GM12878 (cell line): ENCODE measurements around the gene UNC93A. TPM values are rescaled to one million over a fixed set of nuclear protein-coding genes. Genes with fewer than 3 reads are reported as not detected.
"Not testable (repeated sequence)": the region's sequence is repeated elsewhere in the genome, so short reads cannot be mapped to it uniquely, and the experiment has no call there.

Source experiments
- ATAC-seq: fragments of 200-7000 bp; cut with Tn5 transposase; 3 replicates; pipeline ENCODE4 v1.9.1; 2020; ENCODE audit warnings: mild to moderate bottlenecking, moderate library complexity
- BruUV-seq: library from RNA; stranded (reverse); fragments of 400-500 nt; replicated peaks from 2 replicates; lab custom pipeline; 2021; lab: Mats Ljungman, UMichigan
- CTCF ChIA-PET: fragments of 300-600 bp; sonication (Branson Sonifier 250); formaldehyde crosslinking; extraction: SDS; loops from one replicate; lab custom pipeline; 2021; ENCODE audit warnings: inconsistent platforms; lab: Yijun Ruan, JAX
- POLR2A ChIA-PET: fragments of 350-600 bp; formaldehyde crosslinking; extraction: SDS; loops from one replicate; lab custom pipeline; 2021; ENCODE audit warnings: inconsistent platforms; lab: Charles Lee
- RAD21 ChIA-PET: fragments of 300-600 bp; sonication (Branson Sonifier 250); formaldehyde crosslinking; loops from one replicate; lab custom pipeline; 2023; ENCODE audit warnings: antibody characterized with exemption; ENCODE audit not compliant: unreplicated experiment; lab: Charles Lee
- SMC1A ChIA-PET: fragments of 300-600 bp; sonication (Branson Sonifier 250); formaldehyde crosslinking; loops from one replicate; lab custom pipeline; 2023; ENCODE audit not compliant: unreplicated experiment, uncharacterized antibody; lab: Charles Lee
- DNase-seq: peaks from one replicate; pipeline ENCODE4 v3.0.0-alpha.2; 2011; ENCODE audit warnings: low read depth, low spot score
- FAIRE-seq: peaks from 3 replicates; lab custom pipeline; 2011; peaks lifted over from hg19 to GRCh38; lab: Jason Lieb, UNC
- H2AFZ ChIP-seq: 2 replicates; pipeline ENCODE4 v1.6.0; 2011; ENCODE audit warnings: low read depth, low read length, control low read depth; ENCODE audit not compliant: control insufficient read depth
- H3K27ac ChIP-seq: 2 replicates; pipeline ENCODE4 v1.5.1; 2011; ENCODE audit warnings: control low read depth; ENCODE audit not compliant: control insufficient read depth, insufficient read depth
- H3K27me3 ChIP-seq, 2 experiments: replicated peaks in 1 of 2; 2 replicates each; pipeline versions ENCODE4 v1.6.0 to v1.6.1; 2011; ENCODE audit warnings: low read length in 1 of 2; ENCODE audit not compliant: control insufficient read depth in 2 of 2, insufficient read depth in 2 of 2
- H3K36me3 ChIP-seq, 2 experiments: 2 replicates each; pipeline ENCODE4 v1.5.1; 2011; ENCODE audit warnings: low read length in 1 of 2; ENCODE audit not compliant: control insufficient read depth in 2 of 2, insufficient read depth in 2 of 2
- H3K4me1 ChIP-seq: 2 replicates; pipeline ENCODE4 v1.6.1; 2011; ENCODE audit warnings: mild to moderate bottlenecking, low read length, moderate library complexity, mixed read lengths; ENCODE audit not compliant: control insufficient read depth, insufficient read depth
- H3K4me2 ChIP-seq: 2 replicates; pipeline ENCODE4 v1.6.0; 2011; ENCODE audit warnings: control low read depth; ENCODE audit not compliant: control insufficient read depth, insufficient read depth
- H3K4me3 ChIP-seq: fragments of 200-600 bp; sonication (generic); 2 replicates; pipeline ENCODE4 v1.5.1; 2016
- H3K79me2 ChIP-seq: 2 replicates; pipeline ENCODE4 v1.6.0; 2011; ENCODE audit warnings: low read length; ENCODE audit not compliant: control insufficient read depth, insufficient read depth
- H3K9ac ChIP-seq: 2 replicates; pipeline ENCODE4 v1.8.0; 2011; ENCODE audit warnings: low read length, control low read depth, mixed read lengths; ENCODE audit not compliant: control insufficient read depth, insufficient read depth
- H3K9me3 ChIP-seq: replicated peaks from 3 replicates; pipeline ENCODE4 v1.5.1; 2011; ENCODE audit warnings: mild to moderate bottlenecking, low read length; ENCODE audit not compliant: control insufficient read depth, insufficient read depth
- H4K20me1 ChIP-seq: 2 replicates; pipeline ENCODE4 v1.6.0; 2011; ENCODE audit not compliant: control insufficient read depth, insufficient read depth
- ATF7 ChIP-seq: fragments of 450-650 bp; IDR thresholded peaks from 2 replicates; pipeline ENCODE4 v1.6.1; 2016; ENCODE audit warnings: low read depth, mild to moderate bottlenecking
- CBX5 ChIP-seq: sonication (generic); IDR thresholded peaks from 2 replicates; pipeline ENCODE4 v1.6.1; 2016; ENCODE audit warnings: low read depth, moderate library complexity, mild to moderate bottlenecking, inconsistent platforms
- CHD1 ChIP-seq: IDR thresholded peaks from 2 replicates; pipeline ENCODE4 v1.6.1; 2012; ENCODE audit warnings: low read depth, low read length, improper control_type of control experiment
- EED ChIP-seq: sonication (generic); IDR thresholded peaks from 2 replicates; pipeline ENCODE4 v1.6.1; 2016; ENCODE audit warnings: antibody characterized with exemption, low read depth
- HDAC6 ChIP-seq: fragments of 200-600 bp; sonication (generic); IDR thresholded peaks from one replicate; pipeline ENCODE4 v1.8.0; 2017; ENCODE audit warnings: antibody characterized with exemption; ENCODE audit not compliant: unreplicated experiment
- JUND ChIP-seq: IDR thresholded peaks from 2 replicates; pipeline ENCODE4 v1.6.1; 2012; ENCODE audit warnings: low read depth, mild to moderate bottlenecking, low read length, improper control_type of control experiment, moderate library complexity
- KLF5 ChIP-seq: fragments of 450-650 bp; IDR thresholded peaks from 2 replicates; pipeline ENCODE4 v1.6.1; 2014; ENCODE audit warnings: mild to moderate bottlenecking; ENCODE audit not compliant: partially characterized antibody
- SIX5 ChIP-seq: IDR thresholded peaks from 2 replicates; pipeline ENCODE4 v1.6.1; 2011; ENCODE audit warnings: mild to moderate bottlenecking, low read depth, low read length, moderate library complexity; ENCODE audit not compliant: severe bottlenecking
- SREBF1 ChIP-seq: IDR thresholded peaks from 2 replicates; pipeline ENCODE4 v1.6.1; 2012; ENCODE audit warnings: mild to moderate bottlenecking, low read length
- TAF1 ChIP-seq: IDR thresholded peaks from 2 replicates; pipeline ENCODE4 v1.6.1; 2011; ENCODE audit warnings: mild to moderate bottlenecking, low read depth, low read length, borderline replicate concordance
- YBX1 ChIP-seq: fragments of 450-650 bp; IDR thresholded peaks from 2 replicates; pipeline ENCODE4 v1.6.1; 2016; ENCODE audit warnings: antibody characterized with exemption
- YY1 ChIP-seq: IDR thresholded peaks from 2 replicates; pipeline ENCODE4 v1.6.1; 2011; ENCODE audit warnings: low read depth, mild to moderate bottlenecking, low read length
- WGBS: methylation state at CpG from one replicate; pipeline ENCODE4 v1.1.6; 2016; ENCODE audit warnings: low lambda C conversion rate; ENCODE audit not compliant: insufficient replicate concordance, insufficient coverage; ENCODE audit errors: missing lambda C conversion rate; 5-methylcytosine and 5-hydroxymethylcytosine counted together
- in situ Hi-C: fragments of 300-500 bp; cut with MboI; formaldehyde crosslinking; loops from 9 replicates; pipeline ENCODE4 v1.14.3; 2018; ENCODE audit warnings: mixed read lengths
- intact Hi-C: fragments of 100-400 bp; cut with micrococcal nuclease; formaldehyde crosslinking; loops from one replicate; pipeline ENCODE4 v1.14.2; 2022; ENCODE audit not compliant: unreplicated experiment
- polyA plus RNA-seq, 11 experiments: library from polyadenylated mRNA; depleted of rRNA in 4 of 11; unstranded in 6 of 11; stranded (reverse) in 5 of 11; fragments of >200 nt; fragmentation: Nextera tagmentation in 4 of 11; fragmentation: Illumina TruSeq in 1 of 11; extraction: Ambion mirVana in 4 of 11; extraction: Trizol in 1 of 11; gene quantifications; 1 replicate in 1 of 11; 2 replicates in 10 of 11; pipeline versions ENCODE4 v1.2.1 to v1.2.3, GENCODE V29; 2011 to 2016; ENCODE audit warnings: inconsistent platforms in 2 of 11, missing spikeins in 2 of 11, low read depth in 1 of 11
- total RNA-seq, 4 experiments: library from RNA; depleted of rRNA in 3 of 4; stranded (reverse); fragments of >200 nt in 3 of 4; fragmentation: Illumina TruSeq in 1 of 4; extraction: Trizol in 1 of 4; gene quantifications; 2 replicates each; pipeline versions ENCODE4 v1.2.1 to v1.2.3, GENCODE V29; 2013 to 2021
- TF ChIP-seq, protein P1 (sequence below): IDR thresholded peaks from 2 replicates; pipeline ENCODE4 v1.6.1; 2012; ENCODE audit warnings: mild to moderate bottlenecking, low read depth, low read length

The UNC93A gene
- total and polyA plus RNA-seq, 10 of the 15 experiments (the other 5 are each of a cell fraction or from before 2014, with no cell fraction given): 0.37 TPM; not detected in 9

DNA sequence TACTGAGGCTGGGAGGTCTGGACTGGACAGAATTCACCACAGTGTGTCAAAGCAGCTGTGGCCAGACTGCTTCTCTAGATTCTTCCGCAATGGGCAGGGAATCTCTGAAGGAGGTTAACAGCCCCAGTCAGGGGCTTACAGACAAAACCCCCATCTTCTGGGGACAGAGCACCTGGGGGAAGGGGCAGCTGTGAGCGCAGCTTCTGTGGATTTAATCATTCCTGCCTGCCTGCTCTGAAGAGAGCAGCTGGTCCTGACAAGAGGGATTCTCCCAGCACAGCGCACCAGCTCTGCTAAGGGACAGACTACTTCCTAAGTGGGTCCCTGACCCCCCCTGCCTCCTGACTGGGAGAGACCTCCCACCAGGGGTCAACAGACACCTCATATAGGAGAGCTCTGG, 32.5 kb upstream of the UNC93A start:
- TF ChIP-seq YBX1 (no peak), EED (no peak), HDAC6 (no peak), CBX5 (no peak), JUND (no peak), SREBF1 (no peak), SIX5 (no peak), KLF5 (no peak), ATF7 (no peak), CHD1 (no peak), TAF1 (no peak), YY1 (no peak)
- TF ChIP-seq, protein P1, sequence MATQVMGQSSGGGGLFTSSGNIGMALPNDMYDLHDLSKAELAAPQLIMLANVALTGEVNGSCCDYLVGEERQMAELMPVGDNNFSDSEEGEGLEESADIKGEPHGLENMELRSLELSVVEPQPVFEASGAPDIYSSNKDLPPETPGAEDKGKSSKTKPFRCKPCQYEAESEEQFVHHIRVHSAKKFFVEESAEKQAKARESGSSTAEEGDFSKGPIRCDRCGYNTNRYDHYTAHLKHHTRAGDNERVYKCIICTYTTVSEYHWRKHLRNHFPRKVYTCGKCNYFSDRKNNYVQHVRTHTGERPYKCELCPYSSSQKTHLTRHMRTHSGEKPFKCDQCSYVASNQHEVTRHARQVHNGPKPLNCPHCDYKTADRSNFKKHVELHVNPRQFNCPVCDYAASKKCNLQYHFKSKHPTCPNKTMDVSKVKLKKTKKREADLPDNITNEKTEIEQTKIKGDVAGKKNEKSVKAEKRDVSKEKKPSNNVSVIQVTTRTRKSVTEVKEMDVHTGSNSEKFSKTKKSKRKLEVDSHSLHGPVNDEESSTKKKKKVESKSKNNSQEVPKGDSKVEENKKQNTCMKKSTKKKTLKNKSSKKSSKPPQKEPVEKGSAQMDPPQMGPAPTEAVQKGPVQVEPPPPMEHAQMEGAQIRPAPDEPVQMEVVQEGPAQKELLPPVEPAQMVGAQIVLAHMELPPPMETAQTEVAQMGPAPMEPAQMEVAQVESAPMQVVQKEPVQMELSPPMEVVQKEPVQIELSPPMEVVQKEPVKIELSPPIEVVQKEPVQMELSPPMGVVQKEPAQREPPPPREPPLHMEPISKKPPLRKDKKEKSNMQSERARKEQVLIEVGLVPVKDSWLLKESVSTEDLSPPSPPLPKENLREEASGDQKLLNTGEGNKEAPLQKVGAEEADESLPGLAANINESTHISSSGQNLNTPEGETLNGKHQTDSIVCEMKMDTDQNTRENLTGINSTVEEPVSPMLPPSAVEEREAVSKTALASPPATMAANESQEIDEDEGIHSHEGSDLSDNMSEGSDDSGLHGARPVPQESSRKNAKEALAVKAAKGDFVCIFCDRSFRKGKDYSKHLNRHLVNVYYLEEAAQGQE: no peak
- Histone ChIP-seq H3K27ac (no peak overlapping the region), H3K36me3 (no peaks in the 10 kb centered on the region), H3K9me3 (no peaks in the 10 kb centered on the region; the same call in 2 of the 3 replicates), H3K4me1 (no peaks in the 10 kb centered on the region), H4K20me1 (no peaks in the 10 kb centered on the region), H3K4me2 (no peak overlapping the region), H3K27me3 (no peaks in the 10 kb centered on the region; a peak in 1 of 4 replicates), H3K4me3 (no peak overlapping the region), H3K79me2 (no peaks in the 10 kb centered on the region), H3K9ac (no peak overlapping the region), H2AFZ (no peak overlapping the region)
- POLR2A ChIA-PET: no interaction called here
- intact Hi-C loops: no loop called here
- RAD21 ChIA-PET: no interaction called here
- SMC1A ChIA-PET: no interaction called here
- CTCF ChIA-PET: no interaction called here
- DNase-seq: no peak
- no peak for FAIRE-seq
- ATAC-seq: no peak
- BruUV-seq: no TSS peak
- in situ Hi-C loops: no loop called here
- WGBS: 67% methylated on average over 3 of the region's 3 CpGs

DNA sequence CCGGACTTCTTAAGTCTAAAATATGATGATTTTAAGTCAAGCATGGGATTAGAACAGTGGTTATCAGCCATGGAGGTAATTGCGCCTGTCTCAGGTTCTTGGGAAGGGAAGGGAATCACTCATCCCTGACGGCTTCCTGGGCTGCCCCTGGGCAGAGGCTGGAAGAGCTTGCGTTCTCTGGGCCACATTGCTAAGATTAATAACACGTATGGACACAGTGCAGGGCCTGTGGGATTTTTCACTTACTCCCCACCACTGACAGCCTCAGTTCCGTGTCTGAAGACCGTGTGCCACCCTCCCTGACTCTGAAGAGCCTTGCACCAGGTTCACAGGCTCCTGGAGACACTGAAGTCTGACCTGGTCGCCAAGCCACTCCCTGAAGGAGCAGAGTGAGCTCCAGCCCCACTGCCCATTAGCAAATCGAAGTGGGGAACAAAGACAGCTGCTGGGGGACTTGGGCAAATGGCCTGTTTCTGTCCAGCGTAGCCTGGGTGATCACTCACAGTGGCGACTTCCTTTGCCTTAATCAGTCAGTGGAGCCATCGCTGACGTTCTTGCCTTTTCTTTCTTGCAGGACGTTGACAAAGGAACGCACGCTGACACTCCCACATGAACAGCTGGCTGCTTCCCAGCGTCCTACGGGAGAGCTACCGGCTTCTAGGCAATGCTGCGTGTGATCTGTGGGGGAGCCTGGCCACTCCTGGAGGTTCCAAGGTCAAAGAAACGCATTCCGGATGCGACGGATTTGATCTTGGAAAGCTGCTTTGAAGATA, 24.9 kb upstream of the UNC93A start:
- 31% methylated on average over 9 of the region's 24 CpGs for WGBS
- H3K4me3 ChIP-seq, H3K4me1 ChIP-seq, H3K36me3 ChIP-seq, BruUV-seq, FAIRE-seq, H4K20me1 ChIP-seq, H2AFZ ChIP-seq, ATAC-seq, CTCF ChIA-PET, H3K9ac ChIP-seq, intact Hi-C loops, in situ Hi-C loops, H3K27ac ChIP-seq, H3K79me2 ChIP-seq, SMC1A ChIA-PET, H3K9me3 ChIP-seq, RAD21 ChIA-PET, H3K4me2 ChIP-seq, POLR2A ChIA-PET, H3K27me3 ChIP-seq, DNase-seq: not testable (repeated sequence)
